ENCODE data around the gene RPLP2. TPM values are rescaled to one million over a fixed set of nuclear protein-coding genes. Genes with fewer than 3 reads are reported as not detected.

Gene RPLP2
- total RNA-seq, 1 experiment from 2014 or later: 774 TPM

DNA sequence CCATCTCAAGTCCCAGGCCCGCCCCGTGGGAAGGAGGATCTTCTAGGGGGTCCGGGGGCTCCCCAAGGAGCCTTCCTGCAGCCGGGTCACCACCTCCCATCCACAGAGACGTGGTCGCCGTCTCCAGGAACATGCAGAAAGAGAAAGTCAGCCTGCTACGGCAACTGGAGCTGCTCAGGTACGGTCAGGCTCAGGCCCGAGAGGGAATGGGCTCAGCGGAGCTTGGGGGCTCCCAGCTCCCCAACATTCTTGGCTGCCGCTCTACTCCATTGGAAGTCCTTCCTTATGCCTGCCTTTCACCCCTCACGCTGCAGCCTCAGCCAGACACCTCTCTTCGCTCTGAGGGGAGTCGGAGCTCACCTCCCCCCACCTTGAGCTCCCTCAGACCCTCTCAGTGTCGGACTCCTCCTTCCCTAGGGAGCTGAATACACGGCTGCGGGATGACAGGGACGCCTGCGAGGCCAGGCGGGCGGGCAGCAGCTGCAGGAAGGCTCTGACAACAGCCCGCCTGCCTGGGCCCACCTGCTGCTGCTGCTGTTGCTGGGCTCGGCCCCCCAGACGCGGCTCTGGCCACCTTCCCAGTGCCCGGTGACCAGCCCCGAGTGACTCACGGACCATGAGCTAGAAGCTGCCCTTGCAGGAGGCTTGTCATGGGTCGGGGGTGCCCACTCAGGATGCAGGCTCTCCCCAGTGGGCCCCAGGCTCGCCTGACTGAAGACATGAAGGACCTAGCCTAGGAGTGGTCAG is 21.5 kb downstream of the RPLP2 start:
- H3K9ac ChIP-seq (ENCODE audit: low read length): no peak overlapping the region
- H3K27ac ChIP-seq (ENCODE audit: low read length): no peak overlapping the region
- H3K9me3 ChIP-seq (ENCODE audit: low read length): no peaks in the 10 kb centered on the region
- H3K4me3 ChIP-seq (ENCODE audit: low read length): no peak overlapping the region
- no peaks in the 10 kb centered on the region for H3K79me2 ChIP-seq (ENCODE audit: low read length)
- no peaks in the 10 kb centered on the region for H3K36me3 ChIP-seq (ENCODE audit: insufficient read depth, low read length)
- DNase-seq: peak; percentile 44
- H3K27me3 ChIP-seq (ENCODE audit: low read length): no peaks in the 10 kb centered on the region
- H3K4me2 ChIP-seq (ENCODE audit: low read depth, low read length, poor library complexity, severe bottlenecking): no peak overlapping the region
- no peaks in the 10 kb centered on the region for H3K9me2 ChIP-seq (replicated peaks; ENCODE audit: insufficient read depth, low read length)
- no peak overlapping the region for H2AFZ ChIP-seq (ENCODE audit: low read length)
- peaks cover 28% of the 10 kb centered on the region; the same call in 1 of the 2 replicates for H4K20me1 ChIP-seq (ENCODE audit: insufficient read depth, low read depth, low read length)
- H3K4me1 ChIP-seq (ENCODE audit: low read length): peaks cover 56% of the 10 kb centered on the region

DNA sequence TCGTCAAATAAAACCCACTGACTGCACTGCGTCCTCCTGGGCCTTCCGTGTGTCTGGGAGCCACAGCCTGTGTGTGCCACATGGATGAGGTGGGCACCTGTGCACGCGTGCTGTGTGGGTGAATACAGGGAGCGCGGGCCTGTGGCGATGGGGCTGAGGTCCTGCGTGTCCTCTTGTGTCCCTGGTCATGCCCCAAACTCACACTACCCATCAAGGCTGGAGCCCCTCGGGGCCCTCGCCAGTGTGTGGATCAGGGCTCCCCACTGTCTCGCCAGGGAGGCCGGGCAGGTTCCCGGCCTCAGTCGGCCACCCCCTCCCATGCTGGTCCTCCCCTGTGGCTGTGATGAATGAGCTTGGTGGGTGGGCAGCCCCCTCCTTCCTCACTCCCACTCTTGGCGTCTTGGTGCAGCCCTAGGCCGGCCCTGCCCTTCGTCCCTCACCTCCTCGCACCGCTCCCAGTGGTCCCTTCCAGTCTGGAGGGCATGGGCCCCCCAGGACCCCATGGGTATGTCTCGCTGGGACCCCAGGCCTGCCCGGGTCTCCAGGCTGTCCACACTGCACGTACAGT is 22.3 kb downstream of the RPLP2 start:
- Histone ChIP-seq H3K9ac (ENCODE audit: low read length) (peak overlapping the region; percentile 62), H3K36me3 (ENCODE audit: insufficient read depth, low read length) (no peaks in the 10 kb centered on the region), H3K4me3 (ENCODE audit: low read length) (peak overlapping the region; percentile 59; the same call in 1 of the 2 replicates), H2AFZ (ENCODE audit: low read length) (no peak overlapping the region), H3K9me3 (ENCODE audit: low read length) (no peaks in the 10 kb centered on the region), H3K9me2 (replicated peaks; ENCODE audit: insufficient read depth, low read length) (no peaks in the 10 kb centered on the region), H4K20me1 (ENCODE audit: insufficient read depth, low read depth, low read length) (peaks cover 28% of the 10 kb centered on the region; the same call in 1 of the 2 replicates), H3K27ac (ENCODE audit: low read length) (no peak overlapping the region), H3K4me2 (ENCODE audit: low read depth, low read length, poor library complexity, severe bottlenecking) (peak overlapping the region; percentile 63), H3K79me2 (ENCODE audit: low read length) (no peaks in the 10 kb centered on the region), H3K27me3 (ENCODE audit: low read length) (no peaks in the 10 kb centered on the region), H3K4me1 (ENCODE audit: low read length) (peaks cover 49% of the 10 kb centered on the region)
- no peak for DNase-seq

DNA sequence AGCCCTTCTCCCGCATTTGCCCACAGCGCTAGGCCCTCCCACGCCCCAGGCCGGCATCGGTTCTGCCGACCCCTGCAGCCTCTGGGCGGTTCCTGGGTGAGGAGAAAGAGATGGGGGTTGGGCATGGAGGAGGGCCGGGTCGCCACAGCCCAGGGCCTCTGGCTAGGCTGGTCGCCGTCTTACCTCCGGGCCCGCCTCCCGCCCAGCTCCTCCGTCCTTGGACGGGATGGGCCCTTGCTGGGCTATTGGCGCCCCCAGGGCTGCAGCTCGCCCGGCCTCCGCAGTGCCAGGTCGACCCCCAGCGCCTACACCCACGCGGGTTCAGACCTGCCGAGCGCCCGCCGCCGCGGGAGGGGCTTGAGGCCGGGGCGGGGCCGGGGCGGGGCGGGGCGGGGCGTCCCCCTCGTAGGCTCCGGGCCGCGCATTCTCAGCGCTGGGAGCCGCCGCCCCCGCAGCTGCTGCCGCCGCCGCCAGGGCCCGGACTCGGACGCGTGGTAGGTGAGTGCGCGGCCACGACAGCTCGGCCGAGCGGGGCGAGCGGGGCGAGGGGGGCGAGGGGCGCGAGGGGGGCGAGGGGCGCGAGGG is 22.9 kb downstream of the RPLP2 start, which contains the start of gene CD151:
Gene CD151 (plus strand): TSS at position 424 of the 585 bp plus-strand sequence. CDS start 3,118 bp downstream, outside the sequence.
- Histone ChIP-seq H3K79me2 (ENCODE audit: low read length) (no peaks in the 10 kb centered on the region), H3K27me3 (ENCODE audit: low read length) (no peaks in the 10 kb centered on the region), H3K9ac (ENCODE audit: low read length) (peak within 1 kb of the TSS; percentile 68), H3K4me3 (ENCODE audit: low read length) (peak within 1 kb of the TSS; percentile 69), H4K20me1 (ENCODE audit: insufficient read depth, low read depth, low read length) (peaks cover 28% of the 10 kb centered on the region; the same call in 1 of the 2 replicates), H2AFZ (ENCODE audit: low read length) (0 out of 2 replicates have a peak within 1 kb of the TSS, but pooled peaks have one; percentile 27), H3K27ac (ENCODE audit: low read length) (no peak within 1 kb of the TSS), H3K9me2 (replicated peaks; ENCODE audit: insufficient read depth, low read length) (no peaks in the 10 kb centered on the region), H3K4me2 (ENCODE audit: low read depth, low read length, poor library complexity, severe bottlenecking) (peak within 1 kb of the TSS; percentile 73), H3K9me3 (ENCODE audit: low read length) (no peaks in the 10 kb centered on the region), H3K4me1 (ENCODE audit: low read length) (peaks cover 44% of the 10 kb centered on the region), H3K36me3 (ENCODE audit: insufficient read depth, low read length) (no peaks in the 10 kb centered on the region)
- DNase-seq: peak; percentile 81

DNA sequence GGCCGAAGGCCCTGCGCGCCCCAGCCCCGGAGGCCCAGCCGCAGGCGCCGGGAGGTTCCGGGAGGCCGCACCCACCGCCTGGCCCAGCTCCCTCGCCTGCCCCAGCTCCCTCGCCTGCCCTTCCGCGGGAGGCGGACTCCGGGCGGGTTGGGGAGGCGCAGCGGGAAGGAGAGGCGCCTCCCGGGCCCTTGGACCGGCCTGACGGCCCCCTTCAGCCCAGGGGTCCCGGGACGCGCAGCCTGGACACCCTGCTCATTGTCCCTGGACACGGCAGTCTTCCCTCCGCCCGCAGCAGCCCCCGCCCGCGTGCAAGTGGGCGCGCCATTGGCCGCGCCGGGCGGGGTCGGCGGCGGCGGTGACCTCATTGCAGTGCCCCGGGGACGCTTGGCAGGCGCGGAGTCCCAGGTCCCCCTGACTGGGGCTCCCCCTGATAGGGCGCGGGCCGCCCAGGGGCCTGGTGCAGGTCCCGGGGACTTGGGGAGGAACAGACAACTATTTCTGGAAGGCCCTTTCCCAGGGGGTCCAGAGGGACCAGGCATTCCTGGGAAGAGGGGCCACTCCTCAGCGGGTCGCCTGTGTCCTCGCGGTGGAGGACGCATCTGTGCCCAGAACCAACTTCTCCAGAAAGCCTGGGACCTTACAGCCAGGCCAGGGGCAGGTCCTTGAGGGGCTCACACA is 23.5 kb downstream of the RPLP2 start:
- H3K4me3 ChIP-seq (ENCODE audit: low read length): peak overlapping the region; percentile 69
- H3K9me3 ChIP-seq (ENCODE audit: low read length): no peaks in the 10 kb centered on the region
- 0 out of 2 replicates have a peak overlapping the region, but pooled peaks have one; percentile 27 for H2AFZ ChIP-seq (ENCODE audit: low read length)
- H3K4me2 ChIP-seq (ENCODE audit: low read depth, low read length, poor library complexity, severe bottlenecking): peak overlapping the region; percentile 73
- H3K36me3 ChIP-seq (ENCODE audit: insufficient read depth, low read length): no peaks in the 10 kb centered on the region
- peak overlapping the region; percentile 68 for H3K9ac ChIP-seq (ENCODE audit: low read length)
- peaks cover 38% of the 10 kb centered on the region for H3K4me1 ChIP-seq (ENCODE audit: low read length)
- no peaks in the 10 kb centered on the region for H3K9me2 ChIP-seq (replicated peaks; ENCODE audit: insufficient read depth, low read length)
- peak; percentile 61 for DNase-seq
- peaks cover 30% of the 10 kb centered on the region; the same call in 1 of the 2 replicates for H4K20me1 ChIP-seq (ENCODE audit: insufficient read depth, low read depth, low read length)
- no peaks in the 10 kb centered on the region for H3K79me2 ChIP-seq (ENCODE audit: low read length)
- H3K27me3 ChIP-seq (ENCODE audit: low read length): no peaks in the 10 kb centered on the region
- no peak overlapping the region for H3K27ac ChIP-seq (ENCODE audit: low read length)

DNA sequence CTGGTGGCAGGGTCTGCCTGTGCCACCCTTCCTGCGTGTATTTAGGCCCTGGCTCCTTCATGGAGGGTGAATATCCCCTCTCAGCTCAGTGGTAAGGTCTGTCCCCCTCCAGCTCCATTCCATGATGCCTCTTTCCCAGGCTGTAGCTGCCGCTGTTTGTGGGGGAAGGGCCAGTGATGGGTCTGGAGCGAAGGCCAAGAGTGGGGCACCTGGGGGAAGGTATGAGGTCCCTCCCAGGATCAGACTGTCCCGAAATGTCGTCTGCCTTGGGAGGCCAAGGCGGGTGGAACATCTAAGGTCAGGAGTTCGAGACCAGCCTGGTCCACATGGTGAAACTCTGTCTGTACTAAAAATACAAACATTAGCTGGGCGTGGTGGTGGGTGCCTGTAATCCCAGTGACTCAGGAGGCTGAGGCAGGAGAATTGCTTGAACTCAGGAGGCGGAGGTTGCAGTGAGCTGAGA is 24.1 kb downstream of the RPLP2 start:
- H3K4me2 ChIP-seq (ENCODE audit: low read depth, low read length, poor library complexity, severe bottlenecking): peak overlapping the region; percentile 73
- H4K20me1 ChIP-seq (ENCODE audit: insufficient read depth, low read depth, low read length): peaks cover 26% of the 10 kb centered on the region; the same call in 1 of the 2 replicates
- no peaks in the 10 kb centered on the region for H3K79me2 ChIP-seq (ENCODE audit: low read length)
- DNase-seq: no peak
- no peaks in the 10 kb centered on the region for H3K27me3 ChIP-seq (ENCODE audit: low read length)
- H3K27ac ChIP-seq (ENCODE audit: low read length): no peak overlapping the region
- no peaks in the 10 kb centered on the region for H3K36me3 ChIP-seq (ENCODE audit: insufficient read depth, low read length)
- peak overlapping the region; percentile 68 for H3K9ac ChIP-seq (ENCODE audit: low read length)
- no peaks in the 10 kb centered on the region for H3K9me2 ChIP-seq (replicated peaks; ENCODE audit: insufficient read depth, low read length)
- H3K4me3 ChIP-seq (ENCODE audit: low read length): peak overlapping the region; percentile 69
- no peak overlapping the region for H2AFZ ChIP-seq (ENCODE audit: low read length)
- H3K4me1 ChIP-seq (ENCODE audit: low read length): peaks cover 32% of the 10 kb centered on the region
- H3K9me3 ChIP-seq (ENCODE audit: low read length): no peaks in the 10 kb centered on the region

DNA sequence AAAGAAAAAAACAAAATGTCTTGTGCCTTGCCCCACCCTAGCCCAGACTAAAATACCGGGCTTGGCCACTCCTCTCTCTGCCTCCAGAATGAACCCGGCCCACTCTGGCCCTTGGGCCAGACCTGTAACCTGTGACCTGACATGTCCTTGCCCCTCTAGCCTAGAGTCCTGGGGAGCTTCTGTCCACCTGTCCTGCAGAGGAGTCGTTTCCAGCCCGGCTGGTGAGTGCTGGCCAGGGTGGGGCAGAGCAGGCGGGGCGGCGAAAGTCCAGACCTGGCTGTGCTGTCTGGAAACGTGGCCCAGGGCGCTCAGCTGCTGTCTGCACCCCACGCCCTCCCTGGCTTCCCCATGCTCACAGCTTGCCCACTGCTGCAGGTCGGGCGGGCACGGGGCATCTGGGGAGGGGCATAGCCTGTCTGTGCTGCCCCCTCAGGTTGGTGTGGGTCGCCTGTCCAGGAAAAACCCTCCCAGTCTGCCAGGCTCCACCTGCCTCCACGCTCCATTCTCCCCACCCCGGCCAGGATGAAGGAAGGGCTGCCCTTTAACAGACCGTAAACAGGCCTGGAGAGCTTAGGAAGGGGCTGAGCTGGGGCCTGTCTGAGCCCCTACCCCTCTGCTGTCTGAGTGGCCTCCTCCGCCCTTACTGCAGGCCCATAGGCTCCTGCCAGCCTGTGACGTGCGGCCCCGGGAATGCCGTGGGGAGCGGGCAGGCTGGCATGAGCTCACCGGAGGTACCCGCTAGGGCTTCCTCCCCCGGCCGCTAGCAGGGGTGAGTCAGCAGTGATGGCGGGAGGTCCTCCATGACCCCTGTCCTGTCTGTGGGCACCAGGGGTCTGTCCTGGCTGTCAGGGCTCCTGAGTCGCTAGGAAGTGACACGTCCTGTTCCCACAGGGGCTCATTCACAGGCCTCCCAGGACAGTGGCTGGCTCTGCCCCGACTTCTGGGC is 24.9 kb downstream of the RPLP2 start:
- peak; percentile 49 for DNase-seq
- no peaks in the 10 kb centered on the region for H3K36me3 ChIP-seq (ENCODE audit: insufficient read depth, low read length)
- H3K79me2 ChIP-seq (ENCODE audit: low read length): no peaks in the 10 kb centered on the region
- no peak overlapping the region for H2AFZ ChIP-seq (ENCODE audit: low read length)
- no peak overlapping the region for H3K4me3 ChIP-seq (ENCODE audit: low read length)
- H3K9me3 ChIP-seq (ENCODE audit: low read length): no peaks in the 10 kb centered on the region
- no peaks in the 10 kb centered on the region for H3K27me3 ChIP-seq (ENCODE audit: low read length)
- H3K4me1 ChIP-seq (ENCODE audit: low read length): peaks cover 24% of the 10 kb centered on the region
- no peak overlapping the region for H3K9ac ChIP-seq (ENCODE audit: low read length)
- no peak overlapping the region for H3K27ac ChIP-seq (ENCODE audit: low read length)
- H4K20me1 ChIP-seq (ENCODE audit: insufficient read depth, low read depth, low read length): peaks cover 19% of the 10 kb centered on the region; the same call in 1 of the 2 replicates
- H3K4me2 ChIP-seq (ENCODE audit: low read depth, low read length, poor library complexity, severe bottlenecking): no peak overlapping the region
- no peaks in the 10 kb centered on the region for H3K9me2 ChIP-seq (replicated peaks; ENCODE audit: insufficient read depth, low read length)

DNA sequence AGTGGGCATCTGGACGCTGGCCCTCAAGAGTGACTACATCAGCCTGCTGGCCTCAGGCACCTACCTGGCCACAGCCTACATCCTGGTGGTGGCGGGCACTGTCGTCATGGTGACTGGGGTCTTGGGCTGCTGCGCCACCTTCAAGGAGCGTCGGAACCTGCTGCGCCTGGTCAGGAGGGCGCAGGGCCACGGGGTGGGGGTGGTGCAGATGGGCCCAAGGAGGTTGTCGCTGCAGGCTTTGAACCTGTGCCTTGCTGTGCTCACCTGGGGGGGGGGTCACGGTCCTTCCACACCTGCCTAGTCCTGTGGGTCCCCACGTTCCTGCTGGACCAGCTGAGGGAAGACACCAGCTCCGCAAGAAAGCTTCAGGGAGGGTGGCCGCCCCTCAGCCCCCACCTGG is 26.5 kb downstream of the RPLP2 start:
- DNase-seq: no peak
- no peak overlapping the region for H3K4me2 ChIP-seq (ENCODE audit: low read depth, low read length, poor library complexity, severe bottlenecking)
- H3K27me3 ChIP-seq (ENCODE audit: low read length): no peaks in the 10 kb centered on the region
- H4K20me1 ChIP-seq (ENCODE audit: insufficient read depth, low read depth, low read length): peaks cover 29% of the 10 kb centered on the region; the same call in 1 of the 2 replicates
- H3K4me3 ChIP-seq (ENCODE audit: low read length): no peak overlapping the region
- H3K27ac ChIP-seq (ENCODE audit: low read length): no peak overlapping the region
- peaks cover 21% of the 10 kb centered on the region for H3K4me1 ChIP-seq (ENCODE audit: low read length)
- H3K79me2 ChIP-seq (ENCODE audit: low read length): peaks cover 14% of the 10 kb centered on the region
- H2AFZ ChIP-seq (ENCODE audit: low read length): no peak overlapping the region
- no peak overlapping the region for H3K9ac ChIP-seq (ENCODE audit: low read length)
- H3K9me2 ChIP-seq (replicated peaks; ENCODE audit: insufficient read depth, low read length): no peaks in the 10 kb centered on the region
- no peaks in the 10 kb centered on the region for H3K9me3 ChIP-seq (ENCODE audit: low read length)
- H3K36me3 ChIP-seq (ENCODE audit: insufficient read depth, low read length): 0 out of 2 replicates have a peak, but pooled peaks cover 3% of the 10 kb centered on the region
